ENCODE measurements around the gene CACUL1.

DNA sequence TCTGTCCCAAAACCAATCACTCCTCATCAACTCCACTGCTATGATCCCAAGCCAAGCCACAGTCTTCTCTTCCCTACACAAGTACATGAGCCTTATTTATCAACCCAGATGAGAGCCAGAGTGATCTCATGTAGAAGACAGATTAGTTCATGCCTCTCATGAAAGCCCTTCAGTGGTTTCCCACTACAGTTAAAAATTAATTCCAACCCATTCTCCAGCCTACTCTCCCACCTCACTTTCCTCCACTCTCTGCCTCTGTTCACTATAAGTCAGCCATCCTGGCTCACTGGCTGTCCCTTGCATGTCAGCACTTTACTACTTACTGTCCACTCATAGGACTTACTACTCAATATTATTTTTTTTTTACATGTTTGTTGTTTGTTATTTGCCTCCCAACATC is 67.3 kb downstream of the CACUL1 start:
- TF ChIP-seq, protein P1, sequence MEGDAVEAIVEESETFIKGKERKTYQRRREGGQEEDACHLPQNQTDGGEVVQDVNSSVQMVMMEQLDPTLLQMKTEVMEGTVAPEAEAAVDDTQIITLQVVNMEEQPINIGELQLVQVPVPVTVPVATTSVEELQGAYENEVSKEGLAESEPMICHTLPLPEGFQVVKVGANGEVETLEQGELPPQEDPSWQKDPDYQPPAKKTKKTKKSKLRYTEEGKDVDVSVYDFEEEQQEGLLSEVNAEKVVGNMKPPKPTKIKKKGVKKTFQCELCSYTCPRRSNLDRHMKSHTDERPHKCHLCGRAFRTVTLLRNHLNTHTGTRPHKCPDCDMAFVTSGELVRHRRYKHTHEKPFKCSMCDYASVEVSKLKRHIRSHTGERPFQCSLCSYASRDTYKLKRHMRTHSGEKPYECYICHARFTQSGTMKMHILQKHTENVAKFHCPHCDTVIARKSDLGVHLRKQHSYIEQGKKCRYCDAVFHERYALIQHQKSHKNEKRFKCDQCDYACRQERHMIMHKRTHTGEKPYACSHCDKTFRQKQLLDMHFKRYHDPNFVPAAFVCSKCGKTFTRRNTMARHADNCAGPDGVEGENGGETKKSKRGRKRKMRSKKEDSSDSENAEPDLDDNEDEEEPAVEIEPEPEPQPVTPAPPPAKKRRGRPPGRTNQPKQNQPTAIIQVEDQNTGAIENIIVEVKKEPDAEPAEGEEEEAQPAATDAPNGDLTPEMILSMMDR (IDR thresholded peaks at IDR 0.05), result no peak
- no peak for TF ChIP-seq POLR2A (IDR thresholded peaks at IDR 0.05; ENCODE audit: low read depth)
